T-helper 17 cell (primary cell): Measurements from ENCODE around the gene RFX4. TPM values are rescaled to one million over a fixed set of nuclear protein-coding genes. Genes with fewer than 3 reads are reported as not detected.

Experiments
- ATAC-seq: fragments of 150-1000 bp; cut with Tn5 transposase; 2 replicates; pipeline ENCODE4 v1.10.0; 2021; ENCODE audit warnings: mild to moderate bottlenecking, moderate library complexity
- DNase-seq, 3 donors: peaks; one replicate each; pipeline versions ENCODE4 v3.0.0 to v3.0.0-alpha.2; 2020 to 2021
- H3K9me3 ChIP-seq: one replicate; pipeline ENCODE4 v1.7.0; 2013; ENCODE audit warnings: low read length, mild to moderate bottlenecking; ENCODE audit not compliant: control insufficient read depth, poor library complexity, severe bottlenecking
- H3K27ac Mint-ChIP-seq: one replicate; pipeline ENCODE4 v1.8.0; 2022; ENCODE audit warnings: mild to moderate bottlenecking, moderate library complexity, mixed read lengths
- H3K27me3 Mint-ChIP-seq: one replicate; pipeline ENCODE4 v1.8.0; 2022; ENCODE audit warnings: mixed read lengths
- H3K36me3 Mint-ChIP-seq: one replicate; pipeline ENCODE4 v1.8.0; 2022; ENCODE audit warnings: low read depth, mixed read lengths
- H3K4me1 Mint-ChIP-seq: one replicate; pipeline ENCODE4 v1.8.0; 2022; ENCODE audit warnings: mild to moderate bottlenecking, mixed read lengths
- H3K4me3 Mint-ChIP-seq: one replicate; pipeline ENCODE4 v1.8.0; 2022; ENCODE audit warnings: mild to moderate bottlenecking, moderate library complexity, mixed read lengths
- total RNA-seq, 4 donors: library from RNA in 2 of 4; stranded (reverse) in 2 of 4; gene quantifications; one replicate each; pipeline ENCODE4 v1.2.3 and lab custom pipeline; 2022 to 2026

RFX4 gene
- total RNA-seq, 2 donors from 2014 or later: not detected

GRCh38 chr12:106584104-106585064, 1.6 kb downstream of the RFX4 start:
- H3K4me3 Mint-ChIP-seq: peak overlapping the region; percentile 90
- DNase-seq (no peak), ATAC-seq (no peak)
- no peak overlapping the region for H3K27ac Mint-ChIP-seq
- peaks cover 7% of the 10 kb centered on the region for H3K36me3 Mint-ChIP-seq
- H3K27me3 Mint-ChIP-seq: peaks cover 87% of the 10 kb centered on the region
- H3K9me3 ChIP-seq: no peaks in the 10 kb centered on the region
- peaks cover 20% of the 10 kb centered on the region for H3K4me1 Mint-ChIP-seq

GRCh38 chr12:106585105-106585520, 2.3 kb downstream of the RFX4 start:
- H3K4me1 Mint-ChIP-seq: peaks cover 17% of the 10 kb centered on the region
- peaks cover 87% of the 10 kb centered on the region for H3K27me3 Mint-ChIP-seq
- H3K36me3 Mint-ChIP-seq: peaks cover 5% of the 10 kb centered on the region
- no peak overlapping the region for H3K27ac Mint-ChIP-seq
- no peaks in the 10 kb centered on the region for H3K9me3 ChIP-seq
- ATAC-seq: no peak
- peak overlapping the region; percentile 77 for H3K4me3 Mint-ChIP-seq
- no peak for DNase-seq

GRCh38 chr12:106585521-106586277, 2.9 kb downstream of the RFX4 start:
- DNase-seq (no peak), ATAC-seq (no peak)
- H3K4me1 Mint-ChIP-seq: peaks cover 14% of the 10 kb centered on the region
- H3K27me3 Mint-ChIP-seq: peaks cover 85% of the 10 kb centered on the region
- H3K4me3 Mint-ChIP-seq: peak overlapping the region; percentile 77
- H3K36me3 Mint-ChIP-seq: peaks cover 5% of the 10 kb centered on the region
- H3K27ac Mint-ChIP-seq: no peak overlapping the region
- no peaks in the 10 kb centered on the region for H3K9me3 ChIP-seq

GRCh38 chr12:106586278-106586802, 3.5 kb downstream of the RFX4 start:
- Mint-ChIP-seq H3K36me3 (peaks cover 5% of the 10 kb centered on the region), H3K4me3 (no peak overlapping the region), H3K27ac (no peak overlapping the region), H3K4me1 (peaks cover 14% of the 10 kb centered on the region), H3K27me3 (peaks cover 83% of the 10 kb centered on the region)
- no peak for DNase-seq
- no peaks in the 10 kb centered on the region for H3K9me3 ChIP-seq
- ATAC-seq: no peak

- Mint-ChIP-seq H3K4me1 (peaks cover 11% of the 10 kb centered on the region), H3K27me3 (peaks cover 84% of the 10 kb centered on the region), H3K36me3 (peaks cover 2% of the 10 kb centered on the region), H3K27ac (no peak overlapping the region), H3K4me3 (no peak overlapping the region)
- ATAC-seq: no peak
- H3K9me3 ChIP-seq: no peaks in the 10 kb centered on the region
- DNase-seq: no peak
Observed at GRCh38 chr12:106586803-106587684, 4.2 kb downstream of the RFX4 start.

GRCh38 chr12:106588771-106589170, 6.0 kb downstream of the RFX4 start:
- no peak for DNase-seq
- H3K4me3 Mint-ChIP-seq: no peak overlapping the region
- H3K27me3 Mint-ChIP-seq: peaks cover 89% of the 10 kb centered on the region
- no peak for ATAC-seq
- H3K36me3 Mint-ChIP-seq: peaks cover 3% of the 10 kb centered on the region
- no peak overlapping the region for H3K27ac Mint-ChIP-seq
- peaks cover 4% of the 10 kb centered on the region for H3K4me1 Mint-ChIP-seq
- H3K9me3 ChIP-seq: no peaks in the 10 kb centered on the region

GRCh38 chr12:106590601-106591000, 7.8 kb downstream of the RFX4 start:
- Mint-ChIP-seq H3K36me3 (peaks cover 3% of the 10 kb centered on the region), H3K4me1 (no peaks in the 10 kb centered on the region), H3K27ac (no peak overlapping the region), H3K27me3 (peaks cover 92% of the 10 kb centered on the region), H3K4me3 (no peak overlapping the region)
- H3K9me3 ChIP-seq: no peaks in the 10 kb centered on the region
- ATAC-seq (no peak), DNase-seq (no peak)

- H3K9me3 ChIP-seq: no peaks in the 10 kb centered on the region
- H3K27me3 Mint-ChIP-seq: peaks cover 78% of the 10 kb centered on the region
- DNase-seq: no peak
- no peak overlapping the region for H3K27ac Mint-ChIP-seq
- no peak for ATAC-seq
- H3K4me3 Mint-ChIP-seq: no peak overlapping the region
- no peaks in the 10 kb centered on the region for H3K4me1 Mint-ChIP-seq
- peaks cover 3% of the 10 kb centered on the region for H3K36me3 Mint-ChIP-seq
Observed at GRCh38 chr12:106594447-106594846, 11.6 kb downstream of the RFX4 start.

- no peaks in the 10 kb centered on the region for H3K4me1 Mint-ChIP-seq
- H3K27ac Mint-ChIP-seq: peak overlapping the region; percentile 3
- H3K27me3 Mint-ChIP-seq: peaks cover 78% of the 10 kb centered on the region
- DNase-seq (no peak), ATAC-seq (no peak)
- H3K4me3 Mint-ChIP-seq: no peak overlapping the region
- no peaks in the 10 kb centered on the region for H3K9me3 ChIP-seq
- peaks cover 3% of the 10 kb centered on the region for H3K36me3 Mint-ChIP-seq
Observed at GRCh38 chr12:106595268-106595667, 12.5 kb downstream of the RFX4 start.

- peaks cover 79% of the 10 kb centered on the region for H3K27me3 Mint-ChIP-seq
- no peak for ATAC-seq
- H3K36me3 Mint-ChIP-seq: no peaks in the 10 kb centered on the region
- DNase-seq: no peak
- H3K4me3 Mint-ChIP-seq: no peak overlapping the region
- no peak overlapping the region for H3K27ac Mint-ChIP-seq
- H3K9me3 ChIP-seq: no peaks in the 10 kb centered on the region
- peaks cover 3% of the 10 kb centered on the region for H3K4me1 Mint-ChIP-seq
Observed at GRCh38 chr12:106598003-106598402, 15.2 kb downstream of the RFX4 start.

- Mint-ChIP-seq H3K4me1 (peaks cover 3% of the 10 kb centered on the region), H3K4me3 (no peak overlapping the region), H3K27me3 (peaks cover 66% of the 10 kb centered on the region), H3K36me3 (no peaks in the 10 kb centered on the region), H3K27ac (no peak overlapping the region)
- ATAC-seq (no peak), DNase-seq (no peak)
- no peaks in the 10 kb centered on the region for H3K9me3 ChIP-seq
Observed at GRCh38 chr12:106599302-106599701, 16.5 kb downstream of the RFX4 start.

GRCh38 chr12:106600503-106600902, 17.7 kb downstream of the RFX4 start:
- ATAC-seq (no peak), DNase-seq (no peak)
- H3K27me3 Mint-ChIP-seq: peaks cover 57% of the 10 kb centered on the region
- no peak overlapping the region for H3K4me3 Mint-ChIP-seq
- H3K9me3 ChIP-seq: no peaks in the 10 kb centered on the region
- H3K4me1 Mint-ChIP-seq: peaks cover 3% of the 10 kb centered on the region
- H3K36me3 Mint-ChIP-seq: no peaks in the 10 kb centered on the region
- H3K27ac Mint-ChIP-seq: no peak overlapping the region
